Measurements from ENCODE around the gene ZNF865. TPM values are rescaled to one million over a fixed set of nuclear protein-coding genes. Genes with fewer than 3 reads are reported as not detected.

Gene ZNF865
- total and polyA plus RNA-seq, 2 of the 4 experiments (the other 2 are of a cell fraction), result under 0.01 to 4.6 TPM

GRCh38 chr19:55621673-55622231, 16.3 kb downstream of the ZNF865 start:
- no peak overlapping the region for H4K8ac ChIP-seq (ENCODE audit: low read depth in 2 of 2, low read length in 2 of 2)
- dilution Hi-C loops (cut with HindIII; ENCODE audit: low sequenced_read_pairs, unreplicated experiment) (no loop called here), in situ Hi-C loops (cut with MboI; ENCODE audit: low sequenced_read_pairs) (no loop called here), intact Hi-C loops (cut with micrococcal nuclease) (no loop called here)
- peaks cover 11% of the 10 kb centered on the region; the same call in 1 of the 2 replicates for H4K20me1 ChIP-seq (ENCODE audit: insufficient read depth, low read length)
- H2BK20ac ChIP-seq (ENCODE audit: low read depth, low read length), result no peak overlapping the region
- peaks cover 15% of the 10 kb centered on the region; the same call in 1 of the 2 replicates for H3K9me1 ChIP-seq (ENCODE audit: insufficient read depth, low read length)
- WGBS, 2 experiments (ENCODE audit: extremely low coverage in 2 of 2, insufficient read length in 1 of 2), result 96% methylated on average over 36 of the region's 55 CpGs; no CpG with 5 or more reads in 1 of the 2 experiments
- H3K4me2 ChIP-seq (ENCODE audit: low read depth, low read length), result no peak overlapping the region
- no peak overlapping the region for H3K23ac ChIP-seq (ENCODE audit: low read depth, low read length)
- H3K9ac ChIP-seq (ENCODE audit: low read depth, low read length), result no peak overlapping the region
- no peak overlapping the region for H2BK15ac ChIP-seq (ENCODE audit: low read depth, low read length)
- POLR2A ChIA-PET (ENCODE audit: unreplicated experiment), result no interaction called here
- no peak for DNase-seq
- no peak overlapping the region for H4K91ac ChIP-seq (ENCODE audit: insufficient read depth, low read depth, low read length)
- H3K27ac ChIP-seq (ENCODE audit: insufficient read depth, low read length), result no peak overlapping the region
- TF ChIP-seq CEBPB (IDR thresholded peaks at IDR 0.05; ENCODE audit: low read depth, low read length) (no peak), MAZ (IDR thresholded peaks at IDR 0.05; ENCODE audit: borderline replicate concordance, low read depth, low read length) (no peak), SMC3 (IDR thresholded peaks at IDR 0.05; ENCODE audit: low read depth, low read length) (no peak), MAFK (IDR thresholded peaks at IDR 0.05; ENCODE audit: low read depth, low read length) (no peak)
- H3K9me3 ChIP-seq (ENCODE audit: control insufficient read depth, insufficient read depth, low read length), result no peaks in the 10 kb centered on the region
- CTCF ChIA-PET, result no interaction called here
- H3K4me3 ChIP-seq (ENCODE audit: insufficient read depth, low read depth, low read length), result no peak overlapping the region
- H2BK120ac ChIP-seq (ENCODE audit: low read depth, low read length), result no peak overlapping the region
- H3K4me1 ChIP-seq (ENCODE audit: control insufficient read depth, insufficient read depth, low read length), result peaks cover 13% of the 10 kb centered on the region
- no peak overlapping the region for H3K18ac ChIP-seq (ENCODE audit: low read depth, low read length)
- peaks cover 15 to 48% of the 10 kb centered on the region in 2 experiments for H3K79me1 ChIP-seq (ENCODE audit: low read depth in 1 of 2, low read length in 2 of 2)
- H3K36me3 ChIP-seq (ENCODE audit: control insufficient read depth, insufficient read depth, low read length), result peaks cover 21% of the 10 kb centered on the region
- no peak overlapping the region for H2AFZ ChIP-seq (replicated peaks; ENCODE audit: low read length, poor library complexity)
- H2BK5ac ChIP-seq (ENCODE audit: low read depth, low read length, poor library complexity, severe bottlenecking), result no peak overlapping the region
- BruUV-seq (replicated peaks), result no TSS peak
- H2AK9ac ChIP-seq (replicated peaks; ENCODE audit: low read depth, low read length, poor library complexity), result no peak overlapping the region
- H3K56ac ChIP-seq (ENCODE audit: extremely low read depth, insufficient read depth, low read length), result no peak overlapping the region
- no peaks in the 10 kb centered on the region for H3K27me3 ChIP-seq (ENCODE audit: control insufficient read depth, insufficient read depth, low read length)
- H2AK5ac ChIP-seq (ENCODE audit: low read depth, low read length), result no peak overlapping the region
- H4K5ac ChIP-seq (ENCODE audit: low read depth, low read length), result no peak overlapping the region
- no peak for ATAC-seq (ENCODE audit: low read depth)
- no peak overlapping the region for H3K4ac ChIP-seq (ENCODE audit: low read depth, low read length)
- no peak overlapping the region for H3K14ac ChIP-seq (replicated peaks; ENCODE audit: low read depth, low read length)

All from IMR-90 (cell line).